Parathyroid adenoma (tissue), 2 donors: ENCODE measurements around the gene IGF1R.

Experiments used
- H2AFZ ChIP-seq: fragments of 300-600 bp; sonication (generic); one replicate; pipeline ENCODE4 v1.7.0; 2017; ENCODE audit warnings: antibody characterized with exemption, mild to moderate bottlenecking
- H3K27ac ChIP-seq: fragments of 300-600 bp; sonication (generic); one replicate; pipeline ENCODE4 v1.7.0; 2017
- H3K27me3 ChIP-seq: fragments of 300-600 bp; sonication (generic); one replicate; pipeline ENCODE4 v1.7.0; 2017; ENCODE audit warnings: low read length; ENCODE audit not compliant: control insufficient read depth, insufficient read depth
- H3K36me3 ChIP-seq: fragments of 300-600 bp; sonication (generic); one replicate; pipeline ENCODE4 v1.7.0; 2017; ENCODE audit warnings: low read length; ENCODE audit not compliant: control insufficient read depth, insufficient read depth
- H3K4me1 ChIP-seq: fragments of 300-600 bp; sonication (generic); one replicate; pipeline ENCODE4 v1.7.0; 2017; ENCODE audit warnings: control low read depth
- H3K4me2 ChIP-seq: fragments of 300-600 bp; sonication (generic); one replicate; pipeline ENCODE4 v1.7.0; 2017; ENCODE audit warnings: low read length
- H3K4me3 ChIP-seq: fragments of 300-600 bp; sonication (generic); one replicate; pipeline ENCODE4 v1.7.0; 2017; ENCODE audit warnings: low read depth, low read length
- H3K79me2 ChIP-seq: fragments of 300-600 bp; sonication (generic); one replicate; pipeline ENCODE4 v1.7.0; 2017; ENCODE audit warnings: control low read depth
- H3K9ac ChIP-seq: fragments of 300-600 bp; sonication (generic); one replicate; pipeline ENCODE4 v1.7.0; 2017; ENCODE audit warnings: mild to moderate bottlenecking
- H3K9me3 ChIP-seq: fragments of 300-600 bp; sonication (generic); one replicate; pipeline ENCODE4 v1.7.0; 2017; ENCODE audit warnings: low read length; ENCODE audit not compliant: control insufficient read depth
- CTCF ChIP-seq: fragments of 300-600 bp; sonication (generic); IDR thresholded peaks from one replicate; pipeline ENCODE4 v1.7.0; 2017; ENCODE audit warnings: antibody characterized with exemption, mild to moderate bottlenecking
- donor health status: primary hyperparathyroidism.

IGF1R gene

GRCh38 chr15:98900356-98900755 lies 252.0 kb downstream of the IGF1R start:
- Histone ChIP-seq H3K27ac (peak overlapping the region; percentile 97), H3K36me3 (no peaks in the 10 kb centered on the region), H3K4me3 (peak overlapping the region; percentile 42), H3K79me2 (no peaks in the 10 kb centered on the region), H3K4me1 (peaks cover 22% of the 10 kb centered on the region), H2AFZ (no peak overlapping the region), H3K27me3 (no peaks in the 10 kb centered on the region), H3K9me3 (no peaks in the 10 kb centered on the region), H3K9ac (no peak overlapping the region), H3K4me2 (peak overlapping the region; percentile 63)
- TF ChIP-seq CTCF: no peak

DNA sequence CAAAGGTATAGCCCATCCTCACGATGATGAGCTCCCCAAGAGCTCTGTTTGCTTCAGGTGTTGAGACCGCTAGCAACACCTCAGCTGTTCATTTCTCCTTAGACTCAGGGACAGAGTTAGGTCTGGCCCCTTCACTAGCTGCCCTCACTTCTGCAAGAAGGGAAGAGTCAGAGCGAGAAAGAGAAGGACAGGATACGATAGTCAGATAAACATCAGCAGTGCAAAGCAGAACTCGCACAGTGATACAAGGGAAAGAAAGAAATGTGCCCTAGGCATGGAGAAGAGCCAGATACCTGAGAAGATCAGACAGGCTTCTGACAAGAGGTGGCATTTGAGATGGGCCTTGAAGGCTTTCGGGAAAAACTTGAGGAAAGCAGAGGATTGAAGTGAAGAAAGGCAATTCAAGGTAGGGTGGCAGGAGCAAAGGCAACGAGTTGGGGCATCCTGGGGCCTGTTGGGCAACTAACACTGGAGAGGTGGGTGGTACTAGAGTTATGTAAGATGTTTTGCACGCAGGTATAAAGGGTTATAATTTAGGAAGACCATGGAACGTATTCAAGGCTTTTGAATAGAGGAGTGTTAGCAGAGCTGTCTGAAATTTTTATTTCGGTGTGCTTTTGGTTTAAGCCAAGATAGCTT lies 253.2 kb downstream of the IGF1R start:
- H3K4me3 ChIP-seq: peak overlapping the region; percentile 42
- no peak overlapping the region for H3K9ac ChIP-seq
- H2AFZ ChIP-seq: peak overlapping the region; percentile 58
- peaks cover 22% of the 10 kb centered on the region for H3K4me1 ChIP-seq
- H3K27ac ChIP-seq: peak overlapping the region; percentile 97
- H3K79me2 ChIP-seq: no peaks in the 10 kb centered on the region
- no peaks in the 10 kb centered on the region for H3K9me3 ChIP-seq
- H3K27me3 ChIP-seq: no peaks in the 10 kb centered on the region
- TF ChIP-seq CTCF: no peak
- H3K4me2 ChIP-seq: peak overlapping the region; percentile 63
- H3K36me3 ChIP-seq: no peaks in the 10 kb centered on the region

GRCh38 chr15:98902931-98903330 lies 254.6 kb downstream of the IGF1R start:
- no peak overlapping the region for H3K9ac ChIP-seq
- peak overlapping the region; percentile 24 for H2AFZ ChIP-seq
- no peaks in the 10 kb centered on the region for H3K36me3 ChIP-seq
- no peak overlapping the region for H3K4me3 ChIP-seq
- TF ChIP-seq CTCF: no peak
- peaks cover 25% of the 10 kb centered on the region for H3K4me1 ChIP-seq
- H3K4me2 ChIP-seq: no peak overlapping the region
- H3K27me3 ChIP-seq: no peaks in the 10 kb centered on the region
- H3K79me2 ChIP-seq: no peaks in the 10 kb centered on the region
- H3K27ac ChIP-seq: peak overlapping the region; percentile 97
- no peaks in the 10 kb centered on the region for H3K9me3 ChIP-seq

DNA sequence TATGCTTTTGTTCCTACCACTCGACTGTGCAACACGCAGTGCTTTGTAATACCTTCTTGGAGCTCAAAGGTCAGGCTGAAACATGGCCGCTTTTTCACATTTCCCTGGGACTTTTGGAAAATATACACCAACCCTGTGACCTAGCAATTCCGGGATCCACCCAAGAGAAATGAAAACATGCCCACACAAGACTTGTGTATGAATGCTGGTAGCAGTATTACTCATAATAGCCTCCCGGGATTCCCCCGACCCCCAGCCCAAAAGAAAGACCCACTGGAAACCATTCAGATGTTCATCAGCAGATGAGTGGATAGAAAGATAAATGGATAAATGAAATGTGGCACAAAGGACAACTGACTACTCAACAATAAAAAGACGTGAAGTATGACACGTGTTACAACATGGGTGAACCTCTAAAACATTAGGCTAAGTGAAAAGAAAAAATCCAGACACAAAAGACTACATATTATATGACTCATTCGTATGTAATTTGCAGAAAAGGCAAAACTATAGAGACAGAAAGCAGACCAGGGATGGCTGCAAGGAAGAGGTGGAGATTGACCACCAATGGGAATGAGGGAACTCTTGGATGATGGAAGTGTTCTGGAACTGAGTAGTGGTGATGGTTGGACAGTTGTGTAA lies 255.2 kb downstream of the IGF1R start:
- Histone ChIP-seq H3K27ac (peak overlapping the region; percentile 97), H3K9me3 (no peaks in the 10 kb centered on the region), H3K4me2 (no peak overlapping the region), H3K27me3 (no peaks in the 10 kb centered on the region), H2AFZ (peak overlapping the region; percentile 24), H3K79me2 (no peaks in the 10 kb centered on the region), H3K4me3 (no peak overlapping the region), H3K4me1 (peaks cover 25% of the 10 kb centered on the region), H3K9ac (no peak overlapping the region), H3K36me3 (no peaks in the 10 kb centered on the region)
- TF ChIP-seq CTCF: no peak

GRCh38 chr15:98904544-98904943 lies 256.2 kb downstream of the IGF1R start:
- Histone ChIP-seq H3K9ac (no peak overlapping the region), H3K27ac (peak overlapping the region; percentile 47)

More at GRCh38 chr15:98904544-98904943, 256.2 kb downstream of the IGF1R start:
- Histone ChIP-seq H3K4me2 (no peak overlapping the region), H3K4me1 (peaks cover 19% of the 10 kb centered on the region), H3K9me3 (no peaks in the 10 kb centered on the region), H2AFZ (no peak overlapping the region), H3K27me3 (no peaks in the 10 kb centered on the region), H3K36me3 (no peaks in the 10 kb centered on the region), H3K79me2 (no peaks in the 10 kb centered on the region), H3K4me3 (no peak overlapping the region)
- peak; percentile 55 for TF ChIP-seq CTCF
